Measurements from ENCODE around the gene DMBT1.

Gene DMBT1

GRCh38 chr10:122548407-122549085, 12.0 kb upstream of the DMBT1 start:
- no peak for DNase-seq
- ATAC-seq: no peak

- DNase-seq: no peak
Measured at GRCh38 chr10:122549636-122550035, 10.9 kb upstream of the DMBT1 start.

GRCh38 chr10:122550427-122550826, 10.1 kb upstream of the DMBT1 start:
- no peak for DNase-seq
- no peak for ATAC-seq

More at GRCh38 chr10:122549636-122550035, 10.9 kb upstream of the DMBT1 start:
- ATAC-seq: no peak

GRCh38 chr10:122550983-122551382, 9.6 kb upstream of the DMBT1 start:
- ATAC-seq: no peak
- no peak for DNase-seq

- ATAC-seq: peak; percentile 79
- peak; percentile 49 for DNase-seq
Measured at GRCh38 chr10:122551450-122551849, 9.1 kb upstream of the DMBT1 start.

GRCh38 chr10:122553341-122553740, 7.2 kb upstream of the DMBT1 start:
- DNase-seq: no peak
- ATAC-seq: no peak

GRCh38 chr10:122554131-122555036, 6.2 kb upstream of the DMBT1 start:
- ATAC-seq: no peak
- no peak for DNase-seq

- no peak for DNase-seq
- ATAC-seq: no peak
Measured at GRCh38 chr10:122555442-122555841, 5.1 kb upstream of the DMBT1 start.

- DNase-seq (no peak), ATAC-seq (no peak)
Measured at GRCh38 chr10:122557516-122557915, 3.0 kb upstream of the DMBT1 start.

GRCh38 chr10:122558452-122558851, 2.1 kb upstream of the DMBT1 start:
- DNase-seq (no peak), ATAC-seq (no peak)

- DNase-seq: no peak
- no peak for ATAC-seq
Measured at GRCh38 chr10:122559228-122559627, 1.3 kb upstream of the DMBT1 start.

GRCh38 chr10:122561212-122561611, 658 bp downstream of the DMBT1 start:
- ATAC-seq (no peak), DNase-seq (no peak)

- no peak for DNase-seq
- ATAC-seq: no peak
Measured at GRCh38 chr10:122561792-122562191, 1.2 kb downstream of the DMBT1 start.

- no peak for ATAC-seq
- no peak for DNase-seq
Measured at GRCh38 chr10:122564980-122565379, 4.4 kb downstream of the DMBT1 start.

- ATAC-seq (no peak), DNase-seq (peak; percentile 80)
Measured at GRCh38 chr10:122565766-122566206, 5.2 kb downstream of the DMBT1 start.

- ATAC-seq (no peak), DNase-seq (no peak)
Measured at GRCh38 chr10:122566632-122567031, 6.1 kb downstream of the DMBT1 start.

- ATAC-seq (peak; percentile 55), DNase-seq (peak; percentile 57)
Measured at GRCh38 chr10:122567056-122567660, 6.6 kb downstream of the DMBT1 start.

GRCh38 chr10:122568551-122568950, 8.0 kb downstream of the DMBT1 start:
- no peak for DNase-seq
- no peak for ATAC-seq

GRCh38 chr10:122570920-122571319, 10.4 kb downstream of the DMBT1 start:
- ATAC-seq (no peak), DNase-seq (no peak)

GRCh38 chr10:122571892-122572291, 11.3 kb downstream of the DMBT1 start:
- DNase-seq: no peak
- ATAC-seq: no peak

GRCh38 chr10:122575776-122576175, 15.2 kb downstream of the DMBT1 start:
- ATAC-seq: no peak

GRCh38 chr10:122576291-122576690, 15.7 kb downstream of the DMBT1 start:
- DNase-seq: no peak
- ATAC-seq: no peak

More at GRCh38 chr10:122575776-122576175, 15.2 kb downstream of the DMBT1 start:
- DNase-seq: no peak
